Neuron (in vitro differentiated cells): Measurements from ENCODE around the gene FYCO1.

Source experiments
- H2AFZ ChIP-seq: one replicate; pipeline ENCODE4 v1.6.1; 2013; ENCODE audit warnings: low read depth, mild to moderate bottlenecking, inconsistent platforms, low read length, moderate library complexity
- H3K27me3 ChIP-seq: one replicate; pipeline ENCODE4 v1.6.1; 2013; ENCODE audit warnings: low read length; ENCODE audit not compliant: insufficient read depth
- H3K36me3 ChIP-seq: one replicate; pipeline ENCODE4 v1.6.1; 2013; ENCODE audit warnings: low read length; ENCODE audit not compliant: insufficient read depth
- H3K4me1 ChIP-seq: one replicate; pipeline ENCODE4 v1.6.1; 2013; ENCODE audit warnings: low read length; ENCODE audit not compliant: insufficient read depth
- H3K4me3 ChIP-seq: 2 replicates; pipeline ENCODE4 v1.5.1; 2013; ENCODE audit warnings: mild to moderate bottlenecking, low read length, moderate library complexity
- H3K9me3 ChIP-seq: one replicate; pipeline ENCODE4 v1.6.1; 2013; ENCODE audit warnings: low read length

Gene FYCO1

DNA sequence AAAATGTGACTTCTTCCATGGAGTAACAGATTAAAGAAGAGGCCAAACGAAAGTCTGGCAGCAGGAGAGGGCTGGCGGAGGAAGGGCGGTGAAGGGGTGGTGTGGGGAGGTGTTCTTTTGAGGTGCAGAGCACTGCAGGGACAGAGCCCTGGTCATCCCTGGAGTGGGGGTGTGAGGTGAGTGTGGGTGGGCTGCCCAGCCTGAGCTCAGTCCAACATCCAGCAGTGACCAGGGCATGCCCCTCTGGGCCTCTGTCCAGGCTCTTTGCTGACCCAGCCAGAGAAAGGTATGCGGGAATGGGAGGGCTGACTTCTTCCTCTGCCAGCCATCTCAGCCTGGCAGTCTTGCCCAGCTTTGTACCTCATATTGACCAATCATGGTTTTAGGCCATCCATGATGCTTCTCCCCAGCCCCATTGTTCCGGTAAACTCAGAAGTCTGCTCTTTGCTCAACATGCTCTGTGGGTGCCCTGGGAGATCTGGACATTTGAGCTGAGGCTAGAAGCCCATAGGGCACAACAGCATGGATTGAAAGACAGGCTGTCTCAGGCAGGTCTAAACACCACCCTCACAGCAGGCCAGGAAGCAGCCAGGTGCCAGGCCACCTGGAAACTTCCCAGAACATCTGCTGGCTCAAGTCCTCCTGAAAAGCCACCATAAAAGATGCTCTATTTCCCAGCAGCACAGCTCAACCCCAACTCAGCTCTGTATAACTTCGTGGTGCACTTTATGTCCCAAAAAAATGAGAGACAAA lies 78.3 kb downstream of the FYCO1 start:
- Histone ChIP-seq H3K4me1 (peaks cover 12% of the 10 kb centered on the region), H3K27me3 (no peaks in the 10 kb centered on the region), H3K4me3 (no peak overlapping the region), H3K9me3 (peaks cover 2% of the 10 kb centered on the region), H3K36me3 (peaks cover 24% of the 10 kb centered on the region), H2AFZ (no peak overlapping the region)

GRCh38 chr3:45915518-45916231 lies 79.9 kb downstream of the FYCO1 start:
- H3K4me3 ChIP-seq: no peak overlapping the region
- H3K4me1 ChIP-seq: peaks cover 12% of the 10 kb centered on the region
- H3K36me3 ChIP-seq: peaks cover 8% of the 10 kb centered on the region
- no peaks in the 10 kb centered on the region for H3K27me3 ChIP-seq
- H2AFZ ChIP-seq: no peak overlapping the region
- peaks cover 2% of the 10 kb centered on the region for H3K9me3 ChIP-seq

GRCh38 chr3:45915059-45915439 lies 80.6 kb downstream of the FYCO1 start:
- H3K36me3 ChIP-seq: peaks cover 4% of the 10 kb centered on the region
- H3K9me3 ChIP-seq: peaks cover 2% of the 10 kb centered on the region
- H3K27me3 ChIP-seq: no peaks in the 10 kb centered on the region
- H2AFZ ChIP-seq: no peak overlapping the region
- peaks cover 12% of the 10 kb centered on the region for H3K4me1 ChIP-seq
- H3K4me3 ChIP-seq: no peak overlapping the region

DNA sequence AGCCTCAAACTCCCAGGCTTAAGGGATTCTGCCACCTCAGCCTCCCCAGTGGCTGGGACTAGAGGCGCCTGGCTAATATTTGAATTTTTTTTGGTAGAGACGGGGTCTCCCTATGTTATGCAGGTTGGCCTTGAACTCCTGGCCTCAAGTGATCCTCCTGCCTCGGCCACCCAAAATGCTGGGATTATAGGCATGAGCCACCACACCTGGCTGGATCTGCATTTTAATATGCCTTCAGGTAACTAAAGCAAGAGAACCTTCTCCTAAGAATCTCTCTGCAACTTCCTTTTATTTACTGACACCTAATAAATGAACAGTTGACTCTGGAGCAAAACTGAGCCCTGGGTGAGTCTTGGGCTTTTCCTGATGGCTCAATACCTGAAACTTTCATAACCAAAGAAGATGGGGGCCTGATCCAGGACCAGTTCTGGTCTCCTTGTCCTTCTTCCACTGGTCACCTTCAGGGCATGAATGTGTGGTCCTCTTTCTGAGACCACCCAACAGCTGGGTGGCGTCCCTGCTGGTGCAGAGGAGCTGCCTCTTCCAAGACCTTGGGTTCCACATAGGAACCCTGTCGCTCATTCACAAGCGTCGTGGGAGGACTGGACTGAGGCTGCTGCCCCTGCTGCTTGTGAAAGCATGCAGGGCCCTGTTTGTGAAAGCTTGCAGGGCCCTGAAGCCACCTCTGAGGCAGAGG lies 81.1 kb downstream of the FYCO1 start:
- peaks cover 2% of the 10 kb centered on the region for H3K9me3 ChIP-seq
- no peaks in the 10 kb centered on the region for H3K27me3 ChIP-seq
- H3K4me3 ChIP-seq: no peak overlapping the region
- no peaks in the 10 kb centered on the region for H3K36me3 ChIP-seq
- peaks cover 12% of the 10 kb centered on the region for H3K4me1 ChIP-seq
- H2AFZ ChIP-seq: no peak overlapping the region

DNA sequence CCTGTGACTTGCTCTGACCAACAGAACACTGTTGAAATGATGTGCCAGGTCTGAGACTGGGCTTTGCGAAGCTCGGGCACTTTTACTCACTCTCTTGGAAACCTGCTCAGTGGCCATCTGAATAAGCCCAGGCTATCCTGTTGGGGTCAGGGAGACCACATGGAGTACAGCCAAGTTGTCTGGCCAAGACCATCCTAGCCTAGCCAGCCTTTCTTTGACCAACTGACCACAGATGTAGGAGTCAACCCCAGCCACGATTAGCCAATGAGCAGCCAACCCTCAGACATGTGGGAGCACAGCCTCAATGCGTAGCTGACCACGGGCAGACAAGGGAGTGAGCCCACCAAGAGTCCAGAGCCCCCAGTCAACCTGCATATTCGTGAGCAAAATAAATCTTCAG lies 83.2 kb downstream of the FYCO1 start:
- Histone ChIP-seq H3K27me3 (no peaks in the 10 kb centered on the region), H3K9me3 (peaks cover 2% of the 10 kb centered on the region), H3K4me1 (peaks cover 12% of the 10 kb centered on the region), H3K36me3 (no peaks in the 10 kb centered on the region), H2AFZ (no peak overlapping the region), H3K4me3 (no peak overlapping the region)

DNA sequence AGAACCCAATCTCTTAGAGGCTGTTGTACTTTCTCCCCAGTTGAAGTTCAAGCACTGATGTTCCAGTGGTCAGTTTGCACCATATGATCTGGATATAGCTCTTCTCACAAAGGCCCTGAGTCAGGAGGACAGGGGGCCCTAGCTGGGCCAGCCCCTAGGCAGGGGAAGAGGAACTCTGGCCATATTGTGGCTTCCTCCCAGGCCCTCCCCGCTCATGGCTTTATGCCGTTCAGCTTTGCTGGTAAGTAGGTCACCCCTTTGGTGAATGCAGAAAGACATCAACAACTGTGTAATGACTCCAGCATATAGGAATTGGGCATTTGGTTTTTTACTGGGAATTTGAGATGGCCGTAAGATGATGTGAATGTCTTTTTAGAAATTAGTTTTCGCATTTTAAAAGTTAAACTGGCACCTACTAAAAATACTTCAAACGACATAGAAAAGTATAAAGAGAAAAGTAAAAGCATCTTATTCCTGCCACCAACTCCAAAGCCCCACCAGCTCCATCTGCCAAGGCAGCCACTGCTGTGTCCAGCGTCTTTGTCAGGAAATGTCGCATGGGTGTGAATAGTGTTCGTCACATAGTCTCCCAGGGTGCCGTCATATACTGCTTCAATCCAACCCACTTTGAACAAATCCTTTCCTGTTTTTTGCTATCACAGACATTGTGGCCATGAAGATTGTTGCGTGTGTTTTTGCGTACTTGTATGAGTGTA lies 84.0 kb downstream of the FYCO1 start:
- Histone ChIP-seq H3K4me3 (no peak overlapping the region), H3K9me3 (peaks cover 2% of the 10 kb centered on the region), H3K27me3 (no peaks in the 10 kb centered on the region), H2AFZ (no peak overlapping the region), H3K4me1 (peaks cover 12% of the 10 kb centered on the region), H3K36me3 (no peaks in the 10 kb centered on the region)

DNA sequence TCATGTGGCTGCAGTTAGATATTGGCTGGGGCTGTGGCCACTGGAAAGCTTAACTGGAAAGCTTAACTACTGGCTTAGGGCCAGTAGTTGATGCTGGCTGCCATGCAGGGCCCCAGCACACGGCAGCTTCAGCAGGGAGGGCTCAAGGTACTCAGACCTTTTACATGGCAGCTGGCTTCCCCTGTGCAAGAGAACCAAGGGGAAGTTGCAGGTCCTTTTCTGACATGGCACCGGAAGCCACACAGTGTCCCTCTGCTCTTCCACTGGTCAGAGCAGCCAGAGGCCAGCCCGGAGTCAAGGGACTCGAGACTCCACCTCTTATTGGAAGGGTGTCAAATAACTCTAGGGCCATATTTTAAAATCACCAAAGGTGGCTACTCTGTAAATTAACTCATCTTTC lies 84.7 kb downstream of the FYCO1 start:
- Histone ChIP-seq H3K36me3 (no peaks in the 10 kb centered on the region), H3K4me1 (peaks cover 7% of the 10 kb centered on the region), H2AFZ (no peak overlapping the region), H3K4me3 (no peak overlapping the region), H3K27me3 (no peaks in the 10 kb centered on the region), H3K9me3 (peaks cover 7% of the 10 kb centered on the region)

DNA sequence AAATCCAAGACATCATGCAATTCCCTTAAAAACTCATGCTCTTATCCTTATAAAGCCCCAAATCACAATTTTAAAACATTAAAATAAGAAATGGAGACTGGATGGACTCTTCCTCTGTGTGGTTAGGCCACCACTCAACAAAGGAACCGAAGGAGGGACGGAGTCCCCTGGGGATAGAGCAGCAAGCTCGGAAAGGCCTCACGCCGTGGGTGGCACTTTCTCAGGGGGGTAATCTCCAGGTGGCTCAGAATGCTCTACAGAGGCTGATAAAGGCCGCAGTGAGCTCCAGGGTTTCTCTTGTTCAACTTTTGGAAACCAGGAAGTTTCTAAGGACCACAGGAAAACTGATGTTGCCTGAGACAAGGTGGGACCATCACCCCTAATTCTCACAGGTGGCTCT lies 86.1 kb downstream of the FYCO1 start:
- Histone ChIP-seq H3K36me3 (no peaks in the 10 kb centered on the region), H3K4me3 (no peak overlapping the region), H3K27me3 (no peaks in the 10 kb centered on the region), H2AFZ (no peak overlapping the region), H3K9me3 (peaks cover 11% of the 10 kb centered on the region), H3K4me1 (no peaks in the 10 kb centered on the region)

GRCh38 chr3:45908761-45909160 lies 86.9 kb downstream of the FYCO1 start:
- Histone ChIP-seq H3K4me1 (no peaks in the 10 kb centered on the region), H3K36me3 (no peaks in the 10 kb centered on the region), H2AFZ (no peak overlapping the region), H3K9me3 (peaks cover 11% of the 10 kb centered on the region), H3K27me3 (no peaks in the 10 kb centered on the region), H3K4me3 (no peak overlapping the region)

DNA sequence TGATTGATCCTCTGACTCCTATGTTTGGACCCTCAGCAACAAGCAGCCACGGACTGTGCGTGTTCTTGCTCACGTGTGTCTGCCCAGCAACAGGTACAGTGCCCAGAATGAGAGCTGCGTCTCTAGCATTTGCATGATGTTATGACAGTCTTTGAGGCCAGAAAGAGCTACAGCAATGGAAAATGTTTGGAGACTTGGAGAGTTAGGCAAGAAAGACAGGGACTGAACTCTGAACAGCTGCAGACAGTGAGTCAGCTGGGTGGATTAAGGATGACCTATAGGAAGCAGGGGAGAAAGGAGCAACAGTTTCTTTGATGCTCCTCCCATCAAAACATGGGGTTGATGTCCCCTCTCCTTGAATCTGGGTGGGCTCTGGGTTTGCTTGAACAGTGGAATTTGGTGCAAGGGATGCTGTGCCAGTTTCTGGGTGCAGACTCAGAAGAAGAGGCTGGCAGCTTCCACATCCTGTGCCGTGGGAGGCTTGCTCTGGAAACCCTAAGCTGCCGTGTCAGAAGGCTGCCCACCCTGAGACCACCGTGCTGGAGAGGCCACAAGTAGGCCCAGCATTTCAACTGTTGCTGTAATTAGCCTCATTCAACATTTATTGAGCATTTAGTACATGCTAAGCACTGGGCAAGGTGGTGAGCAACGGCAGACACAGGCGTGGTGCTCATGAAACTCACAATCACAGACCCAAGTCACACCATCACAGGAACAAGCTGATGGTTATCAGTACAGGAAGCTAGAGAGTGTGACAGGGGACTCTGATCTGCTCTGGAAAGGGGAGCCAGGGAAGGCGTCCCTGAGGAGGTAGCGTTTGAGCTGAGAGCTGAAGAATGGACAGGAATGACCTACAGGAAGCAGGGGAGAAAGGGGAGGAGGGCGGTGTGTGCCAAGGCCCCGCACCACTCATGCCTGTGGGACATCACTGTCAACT lies 87.6 kb downstream of the FYCO1 start:
- Histone ChIP-seq H3K36me3 (no peaks in the 10 kb centered on the region), H2AFZ (no peak overlapping the region), H3K9me3 (peaks cover 11% of the 10 kb centered on the region), H3K27me3 (no peaks in the 10 kb centered on the region), H3K4me1 (no peaks in the 10 kb centered on the region), H3K4me3 (no peak overlapping the region)

- Histone ChIP-seq H3K36me3 (no peaks in the 10 kb centered on the region), H3K4me3 (no peak overlapping the region), H2AFZ (no peak overlapping the region), H3K4me1 (no peaks in the 10 kb centered on the region), H3K27me3 (no peaks in the 10 kb centered on the region), H3K9me3 (peaks cover 9% of the 10 kb centered on the region)
These were observed 88.8 kb downstream of the FYCO1 start for GRCh38 chr3:45906681-45907407.

- no peaks in the 10 kb centered on the region for H3K36me3 ChIP-seq
- no peak overlapping the region for H2AFZ ChIP-seq
- no peaks in the 10 kb centered on the region for H3K27me3 ChIP-seq
- H3K4me3 ChIP-seq: no peak overlapping the region
- H3K9me3 ChIP-seq: peaks cover 9% of the 10 kb centered on the region
- H3K4me1 ChIP-seq: no peaks in the 10 kb centered on the region
These were observed 89.9 kb downstream of the FYCO1 start for GRCh38 chr3:45905755-45906154.
